Stomach (tissue), 9 donors: ENCODE results near the gene ZCCHC9. TPM values are rescaled to one million over a fixed set of nuclear protein-coding genes. Genes with fewer than 3 reads are reported as not detected.

Source experiments
- DNase-seq, 2 donors: peaks; one replicate each; pipeline versions ENCODE4 v3.0.0 to v3.0.0-alpha.2; 2013 to 2019
- H3K27ac ChIP-seq, 5 donors: fragments of 200-600 bp in 4 of 5; sonication (generic) in 4 of 5; one replicate each; pipeline ENCODE4 v1.5.1; 2013 to 2019; ENCODE audit warnings: mild to moderate bottlenecking in 1 of 5, moderate library complexity in 1 of 5
- H3K27me3 ChIP-seq, 3 donors: fragments of 200-600 bp; sonication (generic); one replicate each; pipeline ENCODE4 v1.5.1; 2017 to 2019; ENCODE audit warnings: mixed run types in 1 of 3
- H3K36me3 ChIP-seq, 4 donors: fragments of 200-600 bp; sonication (generic); 1 replicate in 3 of 4; 2 replicates in 1 of 4; pipeline ENCODE4 v1.5.1; 2016 to 2019
- H3K4me1 ChIP-seq, 4 donors: fragments of 200-600 bp; sonication (generic); one replicate each; pipeline ENCODE4 v1.5.1; 2016 to 2019
- H3K4me3 ChIP-seq, 4 donors: fragments of 200-600 bp; sonication (generic) in 3 of 4; one replicate each; pipeline ENCODE4 v1.5.1; 2016 to 2019; ENCODE audit warnings: mild to moderate bottlenecking in 1 of 4
- H3K9me3 ChIP-seq, 4 donors: fragments of 200-600 bp; sonication (generic); one replicate each; pipeline ENCODE4 v1.5.1; 2016 to 2019
- CTCF ChIP-seq, 7 experiments: fragments of 450-650 bp in 4 of 7; fragments of 200-600 bp in 3 of 7; sonication (generic) in 3 of 7; IDR thresholded peaks; one replicate each; pipeline ENCODE4 v1.5.1; 2016 to 2019; ENCODE audit warnings: antibody characterized with exemption in 7 of 7, control low read depth in 2 of 7, mild to moderate bottlenecking in 1 of 7
- EP300 ChIP-seq: sonication (generic); formaldehyde crosslinking; IDR thresholded peaks from one replicate; pipeline ENCODE4 v1.6.1; 2017; ENCODE audit warnings: antibody characterized with exemption
- POLR2A ChIP-seq, 4 donors: fragments of 450-650 bp; IDR thresholded peaks; one replicate each; pipeline ENCODE4 v1.6.1; 2016; ENCODE audit warnings: antibody characterized with exemption in 4 of 4, control low read depth in 2 of 4, mild to moderate bottlenecking in 1 of 4, moderate library complexity in 1 of 4
- POLR2AphosphoS5 ChIP-seq, 3 donors: sonication (generic); formaldehyde crosslinking; IDR thresholded peaks; one replicate each; pipeline ENCODE4 v1.6.1; 2016; ENCODE audit warnings: antibody characterized with exemption in 3 of 3
- WGBS, 5 donors: extraction: QIAGEN DNeasy Blood & Tissue Kit in 3 of 5; methylation state at CpG; one replicate each; pipeline versions ENCODE4 v1.1.5 to v1.1.7; 2013 to 2018; 5-methylcytosine and 5-hydroxymethylcytosine counted together
- intact Hi-C: fragments of 100-400 bp; cut with DNase I; formaldehyde crosslinking; loops from one replicate; pipeline ENCODE4 v1.15.1; 2023; ENCODE audit warnings: low total_unique reads
- polyA plus RNA-seq, 3 donors: library from polyadenylated mRNA; stranded (reverse); fragments of 200-250 nt; gene quantifications; one replicate each; pipeline ENCODE4 v1.2.3, GENCODE V29; 2013
- total RNA-seq, 5 donors: library from RNA; depleted of rRNA; stranded (reverse); fragments of >200 nt; gene quantifications; one replicate each; pipeline versions ENCODE4 v1.1.0 to v1.2.3, GENCODE V29; 2014 to 2016
- donor health status: healthy with polysubstance abuse.
- donor health status: Bipolar disorder and iron deficiency.
- donor health status: healthy.

The ZCCHC9 gene
- total and polyA plus RNA-seq, 8 donors, result 20.5 to 55.4 (median 29.8) TPM

DNA sequence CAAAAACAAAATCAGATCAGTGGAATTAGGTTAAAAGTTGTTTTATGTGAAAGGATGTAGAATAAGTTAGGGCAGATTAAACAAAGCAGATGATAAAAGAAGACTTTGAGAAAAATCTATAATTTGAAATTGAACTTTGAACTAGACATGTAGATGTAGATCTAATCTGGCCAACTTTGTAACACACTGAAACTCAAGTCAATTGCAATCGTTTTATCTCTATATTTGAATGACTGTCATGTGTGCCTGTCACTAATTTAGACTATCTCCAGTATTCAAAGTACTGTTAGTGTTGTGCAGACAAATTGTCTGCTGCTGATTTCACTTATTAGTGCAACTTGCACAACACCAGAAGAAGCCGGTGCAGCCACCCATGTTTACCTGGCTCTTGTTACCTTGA lies 52.7 kb downstream of the ZCCHC9 start:
- Histone ChIP-seq H3K27me3 (peaks cover 0 to 4% (median 0%) of the 10 kb centered on the region in 3 donors), H3K9me3 (no peaks in the 10 kb centered on the region), H3K4me3 (no peak overlapping the region), H3K4me1 (no peaks in the 10 kb centered on the region), H3K36me3 (no peaks in the 10 kb centered on the region), H3K27ac (no peak overlapping the region)
- TF ChIP-seq POLR2AphosphoS5 (IDR thresholded peaks at IDR 0.05) (no peak), EP300 (no peak), CTCF (IDR thresholded peaks at IDR 0.05) (no peak), POLR2A (IDR thresholded peaks at IDR 0.05) (no peak)
- 45 to 71% (median 61%) methylated on average over 2 of the region's 2 CpGs for WGBS, 5 donors
- intact Hi-C loops, result no loop called here
- no peak for DNase-seq

DNA sequence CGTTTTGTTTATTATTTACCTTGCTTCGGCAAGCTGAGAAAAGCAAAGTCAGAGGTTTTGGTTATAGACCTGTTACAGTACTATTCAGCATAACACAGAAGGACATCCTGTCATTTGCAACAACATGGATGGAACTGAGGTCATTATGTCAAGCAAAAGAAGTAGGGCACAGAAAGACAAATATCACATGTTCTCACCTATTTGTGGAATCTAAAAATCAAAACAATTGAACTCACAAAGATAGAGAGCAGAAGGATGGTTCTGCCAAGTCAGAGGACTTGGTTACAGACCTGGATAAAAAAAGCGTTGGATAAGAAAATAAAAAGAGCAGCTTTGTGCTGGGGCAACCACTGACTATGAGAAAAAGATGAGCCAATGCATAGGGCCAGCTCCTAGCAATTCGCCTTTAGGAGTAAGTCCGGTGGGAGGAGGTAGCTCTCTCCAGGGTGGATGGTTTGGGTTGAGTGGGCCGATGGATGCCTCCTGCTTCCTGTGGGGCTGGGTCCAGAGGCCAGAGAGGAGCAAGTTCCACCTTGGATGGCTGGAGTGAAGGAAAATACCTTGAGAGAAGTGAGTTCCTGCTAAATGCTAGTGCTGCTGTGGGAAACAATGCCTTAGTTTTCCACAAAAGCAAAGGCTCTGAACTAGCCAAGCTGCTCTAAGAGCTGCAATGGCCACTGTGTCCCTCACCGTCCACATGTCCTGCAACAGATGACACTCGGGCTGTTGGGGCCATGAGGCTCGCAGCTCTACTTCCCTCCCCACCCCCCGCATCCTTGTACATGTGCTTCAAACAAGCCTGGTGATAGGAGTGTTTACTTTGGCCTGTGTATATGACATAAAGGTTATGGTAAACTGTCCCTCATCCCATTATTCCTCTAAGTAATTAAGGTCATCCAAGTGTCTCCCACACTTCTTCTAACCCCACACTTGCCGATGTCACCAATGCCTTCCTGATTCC lies 54.2 kb downstream of the ZCCHC9 start:
- Histone ChIP-seq H3K36me3 (no peaks in the 10 kb centered on the region), H3K27ac (no peak overlapping the region), H3K4me3 (no peak overlapping the region), H3K4me1 (no peaks in the 10 kb centered on the region), H3K27me3 (peaks cover 0 to 7% (median 0%) of the 10 kb centered on the region in 3 donors), H3K9me3 (no peaks in the 10 kb centered on the region)
- WGBS, 5 donors, result 72 to 80% (median 77%) methylated on average over 11 of the region's 11 CpGs
- TF ChIP-seq EP300 (no peak), POLR2AphosphoS5 (IDR thresholded peaks at IDR 0.05) (no peak), POLR2A (IDR thresholded peaks at IDR 0.05) (no peak), CTCF (IDR thresholded peaks at IDR 0.05) (no peak)
- intact Hi-C loops, result no loop called here
- DNase-seq, result no peak

DNA sequence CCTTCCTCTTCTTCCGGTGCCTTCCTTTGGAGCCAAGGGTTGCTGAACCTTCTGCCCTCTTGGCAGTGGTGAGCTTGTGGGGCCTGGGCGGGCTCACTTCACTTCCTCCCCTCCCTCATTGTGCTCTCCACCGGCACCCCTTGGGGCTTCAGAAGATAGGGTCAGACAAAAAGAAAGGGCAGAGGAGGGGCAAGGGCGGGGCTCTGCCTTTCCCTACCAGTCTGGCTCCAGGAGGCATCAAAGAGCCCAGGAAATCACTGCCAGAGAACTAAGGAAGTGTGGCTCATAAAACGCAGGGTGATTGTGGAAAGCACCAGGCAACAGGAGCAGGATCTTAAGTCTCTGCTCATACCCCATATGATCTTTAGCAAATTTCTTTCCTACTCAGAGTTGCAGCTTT lies 57.7 kb downstream of the ZCCHC9 start:
- intact Hi-C loops, result no loop called here
- Histone ChIP-seq H3K27me3 (peaks cover 0 to 7% (median 0%) of the 10 kb centered on the region in 3 donors), H3K4me1 (no peaks in the 10 kb centered on the region), H3K27ac (no peak overlapping the region), H3K36me3 (no peaks in the 10 kb centered on the region), H3K9me3 (no peaks in the 10 kb centered on the region), H3K4me3 (no peak overlapping the region)
- TF ChIP-seq POLR2A (IDR thresholded peaks at IDR 0.05), result no peak
- no peak for TF ChIP-seq POLR2AphosphoS5 (IDR thresholded peaks at IDR 0.05)
- TF ChIP-seq CTCF (IDR thresholded peaks at IDR 0.05), result no peak
- no peak for TF ChIP-seq EP300
- WGBS, 5 donors, result 30 to 50% (median 44%) methylated on average over 5 of the region's 5 CpGs
- DNase-seq, result no peak

- Histone ChIP-seq H3K27me3 (peaks cover 0 to 7% (median 0%) of the 10 kb centered on the region in 3 donors), H3K27ac (no peak overlapping the region), H3K9me3 (no peaks in the 10 kb centered on the region), H3K4me3 (no peak overlapping the region), H3K4me1 (no peaks in the 10 kb centered on the region), H3K36me3 (no peaks in the 10 kb centered on the region)
- TF ChIP-seq EP300 (no peak), CTCF (IDR thresholded peaks at IDR 0.05) (no peak), POLR2AphosphoS5 (IDR thresholded peaks at IDR 0.05) (no peak), POLR2A (IDR thresholded peaks at IDR 0.05) (no peak)
- intact Hi-C loops, result no loop called here
- WGBS, 5 donors, result 78 to 91% (median 86%) methylated on average over 2 of the region's 2 CpGs
- no peak for DNase-seq
These were observed 58.5 kb downstream of the ZCCHC9 start for GRCh38 chr5:81359881-81360280.
